ENCODE data around the gene ACCS.

GRCh38 chr11:44034639-44035038 lies 31.4 kb upstream of the ACCS start:
- no peak for TF ChIP-seq CTCF (IDR thresholded peaks at IDR 0.05)
- no peak for TF ChIP-seq POLR2A (IDR thresholded peaks at IDR 0.05)
